HG02678 (cell line): ENCODE results near the gene SEPTIN2.
"Not testable (repeated sequence)": the region's sequence is repeated elsewhere in the genome, so short reads cannot be mapped to it uniquely, and the experiment has no call there.

Experiments used
- ATAC-seq: cut with Tn5 transposase; IDR thresholded peaks from one replicate; pipeline ENCODE4 v1.9.1; 2021; ENCODE audit warnings: mild to moderate bottlenecking, moderate library complexity; ENCODE audit not compliant: unreplicated experiment

Gene SEPTIN2

DNA sequence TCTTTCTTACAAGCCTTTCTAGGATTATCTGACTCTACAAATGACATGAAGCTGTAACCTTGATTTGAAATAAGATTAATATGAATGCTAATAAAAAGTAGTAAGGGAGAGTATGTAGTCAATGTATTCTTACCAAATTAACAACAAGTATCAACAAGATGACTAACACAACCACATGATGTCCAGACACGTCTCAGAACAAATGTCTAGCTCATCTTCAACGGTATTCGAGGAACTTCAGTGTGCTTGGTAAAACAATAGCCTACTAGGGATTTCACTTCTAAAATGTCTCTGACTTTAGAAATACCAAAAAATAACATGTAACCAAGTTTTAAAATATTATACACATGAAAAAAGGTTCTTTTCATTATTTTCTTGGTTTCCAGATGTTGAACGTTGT lies 3.6 kb upstream of the SEPTIN2 start:
- ATAC-seq = no peak

DNA sequence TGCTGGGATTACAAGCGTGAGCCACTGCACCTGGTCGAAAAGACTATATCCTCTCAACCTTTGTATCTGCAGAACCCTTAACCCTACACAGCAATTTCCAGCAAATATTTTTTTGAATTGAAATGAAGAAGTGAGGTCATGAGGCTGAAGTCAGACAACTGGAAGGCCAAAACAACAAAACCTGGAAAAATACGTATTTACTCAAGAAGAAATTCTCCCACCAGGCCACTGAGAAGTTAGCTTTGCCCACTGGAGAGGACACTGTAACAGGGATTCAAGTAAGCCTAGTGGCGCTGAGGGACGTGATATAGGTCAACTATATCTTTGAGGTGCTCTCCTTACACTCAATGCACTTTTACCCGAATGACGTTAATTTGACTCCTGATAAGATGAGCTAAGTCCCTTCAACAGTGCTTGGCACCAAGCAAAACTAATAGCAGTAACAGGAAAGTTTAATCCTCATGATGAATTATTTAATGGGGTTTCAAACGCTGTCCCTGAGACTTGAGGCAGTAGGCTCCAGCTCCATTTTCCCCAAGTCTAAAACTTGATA lies 2.1 kb upstream of the SEPTIN2 start:
- ATAC-seq = no peak

DNA sequence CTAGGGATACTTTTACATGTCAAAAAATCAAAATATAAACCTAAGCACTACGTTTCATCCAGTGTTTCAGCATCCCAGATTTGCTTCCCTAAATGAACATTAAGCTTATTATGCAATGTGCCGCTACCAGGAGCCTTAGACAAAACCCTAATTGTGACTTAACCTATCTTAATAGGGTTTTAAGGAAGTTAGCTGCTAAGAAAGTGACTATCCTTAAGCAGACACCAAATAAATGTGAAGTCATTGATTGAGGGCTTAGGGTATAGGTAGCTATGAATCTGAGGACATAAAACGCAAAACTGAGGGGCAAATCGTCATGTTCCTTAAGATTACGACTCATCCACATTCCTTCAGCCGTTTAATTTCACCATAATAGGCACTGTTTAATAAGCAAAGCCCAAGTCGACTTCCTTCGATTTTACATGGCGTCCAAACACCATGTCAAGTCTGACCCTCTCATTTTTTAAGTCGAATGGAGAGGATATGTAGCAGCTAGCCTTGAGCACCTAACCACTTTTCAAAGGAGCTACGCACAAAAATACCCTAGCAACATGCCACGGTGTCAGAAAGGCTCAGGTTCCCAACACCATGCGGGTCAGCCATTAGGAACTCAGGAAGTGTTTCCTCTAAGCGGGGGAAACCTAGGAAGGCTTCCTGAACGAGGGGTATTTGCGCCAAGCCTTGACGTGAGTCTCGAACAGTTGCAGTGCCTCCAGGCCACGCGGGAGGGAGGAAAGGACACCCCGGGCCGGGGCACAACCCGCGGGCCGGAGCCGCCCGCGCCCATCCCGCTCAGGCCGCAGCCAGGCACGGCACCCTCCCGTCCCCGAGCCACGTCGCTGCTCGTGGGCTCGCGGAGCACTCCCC lies 1.3 kb upstream of the SEPTIN2 start:
- no peak for ATAC-seq

DNA sequence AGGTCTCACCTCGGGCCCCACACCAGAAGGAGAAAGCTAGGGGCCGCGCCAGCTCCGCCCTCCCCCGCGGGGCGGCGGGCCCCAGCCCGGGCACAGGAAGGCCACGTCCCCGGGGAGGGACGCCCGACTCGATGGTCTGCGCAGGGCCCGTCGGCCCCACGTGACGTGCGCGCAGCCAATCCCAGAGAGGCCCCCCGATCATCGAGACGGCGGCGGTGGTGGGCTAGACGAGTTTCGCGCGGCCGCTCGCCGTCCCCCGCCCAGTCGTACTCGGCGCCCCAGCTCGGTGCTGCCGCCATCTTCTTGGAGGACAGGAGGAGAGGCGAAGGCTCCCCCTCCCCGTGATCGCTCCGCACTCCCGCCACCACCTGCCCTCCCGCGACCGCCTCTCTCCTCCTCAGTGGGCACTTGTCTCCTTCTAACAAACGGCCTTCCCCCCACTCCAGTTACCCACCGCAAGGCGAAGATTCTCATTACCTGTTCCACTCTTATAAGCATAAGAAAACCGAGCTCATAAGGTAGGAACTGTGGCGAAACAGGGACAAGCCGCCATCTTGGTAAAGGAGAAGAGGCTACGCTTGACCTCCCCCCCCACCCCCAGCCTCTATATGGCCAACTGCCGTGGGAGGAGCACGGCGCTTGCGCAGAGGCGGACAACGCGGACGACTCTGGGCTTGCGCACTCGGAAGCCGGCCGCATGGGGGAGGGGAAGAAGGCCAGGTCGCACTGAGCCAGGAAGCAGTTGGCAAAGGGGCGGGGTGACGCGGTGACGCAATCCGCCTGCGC lies 439 bp upstream of the SEPTIN2 start, which contains the start of gene HDLBP:
HDLBP (minus strand) TSS at position 580 of the 786 bp plus-strand sequence. CDS start 48,803 bp downstream, outside the sequence.
- ATAC-seq = peak; percentile 74

DNA sequence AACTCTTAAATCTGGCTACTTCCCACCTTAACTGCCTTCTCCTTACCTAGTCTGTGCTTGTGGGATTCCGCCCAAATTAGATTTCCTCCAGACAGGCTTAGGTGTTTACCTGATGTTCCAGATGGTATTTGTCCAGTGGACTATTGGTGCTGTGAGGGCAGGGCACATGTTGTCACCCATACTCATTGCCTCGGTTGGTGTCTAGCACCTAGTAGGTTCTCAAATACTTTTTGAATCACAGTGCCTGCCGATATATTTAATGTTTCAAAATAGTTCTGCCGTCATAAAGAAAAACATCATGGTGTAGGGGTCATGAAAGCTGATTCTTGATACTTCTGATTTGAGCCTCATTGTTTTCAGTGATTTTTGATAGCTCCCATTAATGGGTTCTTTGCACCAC lies 1.1 kb downstream of the SEPTIN2 start:
- ATAC-seq = no peak

DNA sequence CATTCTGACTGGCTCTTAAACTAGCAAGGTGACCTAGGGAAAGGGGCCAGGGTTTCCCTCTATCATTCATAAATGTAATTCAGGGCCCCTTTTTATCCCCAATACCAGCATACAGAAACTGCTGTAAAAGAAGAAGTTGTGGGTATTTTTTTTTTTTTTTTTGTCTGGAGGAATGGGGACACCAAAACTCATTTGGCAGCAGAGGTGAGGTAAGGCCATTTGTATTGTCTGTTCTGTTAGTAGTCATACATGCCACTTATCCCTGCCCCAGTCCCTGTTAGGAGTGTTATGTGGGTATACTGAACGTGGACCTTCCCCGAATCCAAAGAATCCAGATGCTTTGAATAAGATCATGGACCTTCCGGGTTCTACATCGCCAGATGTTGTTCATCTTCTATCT lies 1.7 kb downstream of the SEPTIN2 start:
- no peak for ATAC-seq

DNA sequence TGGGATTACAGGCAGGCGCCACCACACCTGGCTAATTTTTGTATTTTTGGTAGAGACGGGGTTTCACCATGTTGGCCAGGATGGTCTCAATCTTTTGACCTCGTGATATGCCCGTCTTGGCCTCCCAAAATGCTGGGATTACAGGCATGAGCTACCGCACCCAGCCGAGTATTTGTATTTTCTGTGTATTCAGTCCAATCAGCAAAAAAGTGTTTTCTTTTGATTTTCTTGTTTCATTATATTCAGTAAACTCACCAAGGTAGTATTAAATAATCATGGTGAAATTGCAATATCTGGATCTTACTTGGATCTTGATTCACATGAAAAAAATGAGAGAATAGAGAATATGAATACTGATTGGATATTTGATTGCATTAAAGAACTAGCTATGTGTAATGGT lies 3.1 kb downstream of the SEPTIN2 start:
- ATAC-seq = not testable (repeated sequence)

DNA sequence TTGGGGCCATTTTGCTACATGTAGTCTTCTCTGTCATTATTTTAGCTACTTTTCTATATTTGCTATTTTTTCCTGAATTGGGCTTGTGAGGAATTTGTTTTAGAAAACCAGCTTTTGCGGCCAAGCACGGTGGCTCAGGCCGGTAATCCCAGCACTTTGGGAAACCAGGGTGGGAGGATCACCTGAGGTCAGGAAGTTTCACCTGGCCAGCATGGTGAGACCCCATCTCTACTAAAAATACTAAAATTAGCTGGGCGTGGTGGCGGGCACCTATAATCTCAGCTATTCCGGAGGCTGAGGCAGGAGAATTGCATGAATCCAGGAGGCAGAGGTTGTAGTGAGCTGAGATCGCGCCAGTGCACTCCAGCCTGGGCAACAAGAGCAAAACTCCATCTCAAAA lies 4.7 kb downstream of the SEPTIN2 start:
- no peak for ATAC-seq

DNA sequence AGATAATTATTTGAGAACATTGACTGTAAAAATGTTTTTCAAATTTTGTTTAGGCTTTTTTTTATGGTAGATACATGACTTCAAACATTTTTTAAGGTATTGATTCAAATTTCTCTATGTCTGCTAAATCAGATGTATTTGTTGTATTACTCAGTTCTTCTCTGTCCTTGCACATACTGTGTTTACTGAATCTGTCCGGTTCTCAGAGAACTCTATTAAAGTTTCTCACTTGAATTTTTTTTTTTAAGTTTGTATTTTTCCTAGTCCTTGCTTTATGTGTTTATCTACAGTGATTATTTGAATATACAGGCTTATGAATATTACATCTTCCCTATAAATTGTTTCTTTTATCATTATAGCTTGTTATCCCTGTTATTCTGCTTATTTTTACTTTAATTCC lies 5.3 kb downstream of the SEPTIN2 start:
- no peak for ATAC-seq

DNA sequence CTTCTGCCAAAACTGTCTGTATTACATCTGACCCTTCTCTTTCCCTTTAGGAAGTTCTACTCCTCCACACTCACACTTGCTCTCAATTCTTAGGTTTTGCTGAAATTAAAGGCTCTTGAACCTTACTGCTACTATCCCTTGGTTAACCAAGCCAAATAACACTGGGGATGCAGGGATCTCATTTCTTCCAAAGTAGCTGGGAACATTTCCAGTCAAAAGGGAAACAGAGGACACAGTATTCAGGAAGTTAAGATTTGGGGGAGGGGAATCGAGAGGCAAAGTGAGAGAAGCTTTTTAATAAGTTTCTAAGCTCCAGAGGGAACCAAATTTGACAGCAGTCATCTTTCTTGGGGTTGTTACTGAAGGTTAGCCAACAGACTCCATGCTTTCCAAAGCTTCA lies 6.2 kb downstream of the SEPTIN2 start:
- ATAC-seq = no peak

DNA sequence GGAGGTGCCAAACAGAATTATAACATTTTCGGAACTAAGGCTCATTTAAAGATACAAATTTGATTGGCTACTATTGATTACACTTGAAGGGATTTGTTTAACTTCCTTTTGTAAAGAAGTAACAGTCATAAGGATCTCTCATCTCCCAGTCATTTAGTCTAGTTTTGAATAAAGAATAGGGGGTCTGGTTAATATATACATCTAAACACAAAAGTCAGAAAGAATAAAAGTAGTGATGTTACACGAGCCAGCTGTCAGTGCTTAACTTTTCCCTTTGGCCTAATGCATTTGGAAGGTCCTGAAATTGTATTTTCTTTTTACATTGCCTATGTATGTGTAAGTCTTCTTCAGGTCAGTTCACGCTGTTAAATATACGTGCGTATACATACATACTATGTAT lies 8.1 kb downstream of the SEPTIN2 start:
- ATAC-seq = peak; percentile 50

DNA sequence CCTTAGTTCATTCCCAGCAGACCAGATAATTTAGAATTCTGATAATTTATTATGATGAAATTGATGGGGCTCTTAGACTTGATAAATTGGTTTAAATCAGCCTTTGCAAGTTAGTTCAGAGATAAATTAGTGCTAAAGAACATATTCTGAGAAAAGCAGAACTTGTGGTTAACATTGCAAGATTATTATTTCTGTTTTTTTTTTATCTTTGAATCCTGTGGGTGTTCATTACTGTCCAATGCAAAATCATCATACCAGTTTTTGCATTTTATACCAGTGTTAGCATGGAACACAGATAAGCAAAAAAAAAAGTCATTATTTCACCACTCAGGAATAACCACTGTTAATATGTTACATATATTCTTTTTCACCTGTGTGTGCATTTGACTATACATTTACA lies 9.1 kb downstream of the SEPTIN2 start:
- no peak for ATAC-seq

DNA sequence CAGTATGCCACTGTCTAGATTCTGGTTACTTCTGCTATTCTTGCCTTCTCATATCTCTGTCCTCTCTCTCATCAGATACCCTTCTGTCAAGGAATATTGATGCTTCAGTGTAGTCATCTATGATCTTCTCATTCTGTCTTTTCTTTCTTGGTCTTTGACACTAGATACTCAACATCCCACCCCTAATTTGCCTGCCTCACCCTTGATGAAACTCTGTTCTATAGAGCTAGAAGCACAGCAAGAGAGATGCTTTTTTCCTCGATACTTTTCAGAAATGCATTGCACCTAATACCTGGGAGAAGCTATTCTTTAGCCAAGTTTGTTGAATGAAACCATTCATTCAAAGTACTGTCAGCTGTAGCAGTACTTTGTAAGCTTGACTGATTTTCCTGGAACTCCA lies 9.5 kb downstream of the SEPTIN2 start:
- no peak for ATAC-seq

DNA sequence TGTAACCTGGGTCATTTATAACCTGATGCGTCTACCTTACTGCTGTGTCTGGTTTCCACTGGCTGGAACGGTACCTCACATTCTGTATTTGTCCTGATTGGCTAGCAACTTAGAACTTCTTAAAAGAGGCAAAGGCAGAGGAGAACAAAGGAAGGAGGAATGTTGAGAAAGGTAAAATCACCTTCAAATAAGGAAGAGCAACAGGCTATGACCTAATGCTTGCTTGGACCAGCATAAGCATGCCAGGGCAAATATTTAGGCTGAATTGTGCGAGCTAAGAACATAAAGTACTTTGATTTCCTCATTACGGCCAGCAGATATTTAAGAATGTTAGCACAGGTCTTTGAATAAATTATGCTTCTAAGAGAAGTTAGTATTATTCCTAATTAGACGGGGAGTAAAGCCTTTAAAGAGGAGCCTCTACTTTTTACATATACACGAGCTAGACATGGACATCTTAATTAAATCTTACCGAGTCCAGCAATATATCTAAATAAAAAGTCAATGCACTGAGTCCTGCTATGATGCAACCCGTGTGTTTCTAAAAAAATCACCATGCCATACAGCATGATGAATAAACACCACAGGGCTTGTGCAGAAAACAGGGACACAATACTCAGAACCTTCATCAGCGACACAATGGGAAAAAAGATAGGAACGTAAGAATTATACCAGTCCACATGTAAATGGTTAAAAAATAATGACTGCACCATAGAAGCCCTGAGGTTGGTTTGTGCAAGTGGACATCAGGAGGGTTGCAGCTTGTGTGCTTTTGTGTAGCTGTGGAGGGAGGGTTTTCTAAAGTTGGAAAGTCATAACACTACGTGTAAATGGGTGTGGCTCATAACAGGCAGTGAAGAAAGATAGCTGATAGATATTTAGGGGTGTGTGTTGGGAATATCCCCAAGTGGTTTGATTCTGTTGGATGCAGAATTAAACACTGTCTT lies 14.2 kb downstream of the SEPTIN2 start:
- ATAC-seq = no peak

DNA sequence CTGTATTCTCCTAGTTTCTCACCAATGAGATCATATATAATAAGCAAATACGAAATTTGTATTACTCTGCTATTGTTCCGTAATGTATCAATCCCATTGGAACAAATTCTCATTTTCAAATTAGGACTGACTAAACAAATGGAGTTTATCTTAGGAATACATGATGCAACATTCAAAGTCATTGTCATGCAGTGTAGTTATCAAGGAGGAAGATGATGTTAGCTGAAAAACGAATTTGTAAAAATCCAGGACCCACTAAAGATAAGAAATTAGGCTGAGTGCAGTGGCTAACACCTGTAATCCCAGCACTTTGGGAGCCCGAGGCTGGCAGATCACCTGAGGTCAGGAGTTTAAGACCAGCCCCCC lies 14.9 kb downstream of the SEPTIN2 start:
- ATAC-seq = no peak

DNA sequence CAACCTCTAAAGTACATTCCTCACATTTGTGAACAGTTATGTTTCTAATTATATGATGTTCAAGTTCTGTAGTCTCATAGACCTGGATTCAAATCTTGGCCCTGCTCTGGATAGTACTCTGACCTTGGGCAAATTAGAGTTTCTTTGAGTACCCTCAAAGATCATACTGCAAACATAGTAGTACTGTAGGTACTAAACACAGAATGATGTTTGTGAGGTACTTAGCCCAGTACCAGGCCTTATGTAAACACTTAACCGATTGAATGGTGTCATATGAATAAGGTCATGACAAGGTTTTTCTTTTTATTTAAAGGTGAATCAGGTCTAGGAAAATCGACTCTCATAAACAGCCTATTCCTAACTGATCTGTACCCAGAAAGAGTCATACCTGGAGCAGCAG lies 19.1 kb downstream of the SEPTIN2 start:
- no peak for ATAC-seq

DNA sequence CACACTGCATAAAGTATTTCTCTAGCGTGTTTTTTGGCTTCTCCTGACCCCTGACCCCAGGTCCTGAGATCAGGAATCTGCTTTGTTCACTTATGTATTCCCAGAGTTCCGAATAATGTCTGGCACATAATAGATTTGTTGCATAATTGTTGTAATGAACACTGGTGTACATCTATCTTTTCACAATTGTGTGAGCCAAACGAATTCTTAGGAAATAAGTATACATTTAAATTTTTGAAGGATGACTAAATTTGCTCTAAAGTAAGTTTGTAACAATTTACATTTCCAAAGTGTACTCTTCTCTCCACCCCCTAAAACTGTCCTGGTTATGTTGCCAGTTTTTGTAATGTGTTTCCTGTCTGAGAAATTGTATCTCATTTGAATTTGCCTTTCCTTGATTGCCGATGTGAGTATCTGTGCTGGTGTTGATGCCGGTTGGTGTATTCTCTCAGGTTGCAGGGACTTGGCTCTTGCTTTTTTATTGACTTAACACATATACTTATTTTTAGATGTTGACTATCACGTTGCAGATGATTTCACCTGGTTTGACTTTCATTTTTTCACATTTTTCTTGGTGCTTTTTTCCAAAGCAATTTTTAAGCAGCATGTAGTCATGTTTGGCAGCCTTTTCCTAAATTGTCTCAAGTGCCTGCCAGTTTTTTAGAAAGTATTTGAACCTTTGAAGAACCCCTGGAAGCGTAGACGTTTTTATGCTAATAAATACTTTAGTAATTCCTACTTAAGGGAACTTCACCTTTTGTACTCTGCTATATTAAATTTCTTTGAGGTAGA lies 24.3 kb downstream of the SEPTIN2 start:
- ATAC-seq = no peak

DNA sequence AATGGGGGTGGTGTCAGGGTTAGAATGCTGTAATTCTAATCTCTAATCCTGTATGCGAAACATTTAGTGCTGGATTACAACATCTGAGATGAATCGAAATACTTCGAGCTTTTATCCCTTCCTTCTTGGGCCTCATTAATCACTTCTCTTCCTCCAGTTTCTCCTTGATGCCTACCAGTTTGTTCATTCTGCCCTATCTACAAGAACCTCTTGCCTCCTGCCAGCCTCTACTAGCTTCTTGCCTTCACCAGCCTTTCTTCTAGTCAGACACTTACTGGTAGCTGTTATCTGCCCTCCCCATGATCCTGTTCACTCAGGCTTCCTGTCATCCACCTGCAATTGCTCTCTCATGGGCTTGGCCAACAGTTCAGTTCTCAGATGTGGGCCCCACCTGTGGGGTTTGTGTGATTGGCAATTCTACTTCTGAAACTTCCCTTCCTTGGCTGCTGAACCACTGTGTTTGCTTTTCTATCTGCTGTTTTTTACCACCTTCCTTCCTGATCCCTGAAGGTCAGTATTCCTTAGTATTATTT lies 25.0 kb downstream of the SEPTIN2 start:
- ATAC-seq = no peak

DNA sequence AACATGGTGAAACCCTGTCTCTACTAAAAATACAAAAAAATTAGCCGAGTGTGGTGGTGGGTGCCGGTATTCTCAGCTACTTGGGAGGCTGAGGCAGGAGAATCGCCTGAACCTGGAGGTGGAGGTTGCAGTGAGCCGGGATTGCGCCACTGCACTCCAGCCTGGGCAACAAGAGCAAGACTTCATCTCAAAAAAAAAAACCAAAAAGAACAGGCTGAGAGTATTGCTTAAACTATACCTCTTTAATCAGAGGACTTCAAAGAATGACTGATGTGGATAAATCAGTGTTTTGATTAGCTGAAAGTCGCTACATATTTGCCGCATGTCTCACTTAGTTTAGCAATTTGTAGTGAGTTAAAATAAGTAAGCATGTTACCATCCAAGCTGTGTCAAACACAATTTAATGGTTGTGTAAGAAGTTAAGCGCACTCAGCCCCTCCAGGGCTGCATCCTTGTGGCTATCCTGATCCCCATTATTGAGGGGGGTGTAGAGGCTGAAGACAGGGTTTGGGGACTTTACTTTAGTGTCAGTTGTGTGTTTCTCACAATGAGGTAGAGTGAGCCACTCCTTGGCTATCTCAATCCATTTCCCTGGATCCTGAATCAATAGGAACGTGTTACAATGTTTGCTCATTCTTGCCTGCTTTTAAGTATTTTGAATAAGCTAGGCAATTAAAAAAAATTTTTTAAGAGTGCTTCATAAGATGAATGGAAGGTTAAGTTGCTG lies 29.4 kb downstream of the SEPTIN2 start:
- ATAC-seq = no peak
